ENCODE measurements around the gene KLHL34.

KLHL34 gene

GRCh38 chrX:21657318-21658151, 595 bp downstream of the KLHL34 start:
- DNase-seq (ENCODE audit: low read depth): no peak
- no peak overlapping the region for H3K4me3 ChIP-seq (ENCODE audit: control insufficient read depth, low read depth, low read length)
- TF ChIP-seq, protein P1, sequence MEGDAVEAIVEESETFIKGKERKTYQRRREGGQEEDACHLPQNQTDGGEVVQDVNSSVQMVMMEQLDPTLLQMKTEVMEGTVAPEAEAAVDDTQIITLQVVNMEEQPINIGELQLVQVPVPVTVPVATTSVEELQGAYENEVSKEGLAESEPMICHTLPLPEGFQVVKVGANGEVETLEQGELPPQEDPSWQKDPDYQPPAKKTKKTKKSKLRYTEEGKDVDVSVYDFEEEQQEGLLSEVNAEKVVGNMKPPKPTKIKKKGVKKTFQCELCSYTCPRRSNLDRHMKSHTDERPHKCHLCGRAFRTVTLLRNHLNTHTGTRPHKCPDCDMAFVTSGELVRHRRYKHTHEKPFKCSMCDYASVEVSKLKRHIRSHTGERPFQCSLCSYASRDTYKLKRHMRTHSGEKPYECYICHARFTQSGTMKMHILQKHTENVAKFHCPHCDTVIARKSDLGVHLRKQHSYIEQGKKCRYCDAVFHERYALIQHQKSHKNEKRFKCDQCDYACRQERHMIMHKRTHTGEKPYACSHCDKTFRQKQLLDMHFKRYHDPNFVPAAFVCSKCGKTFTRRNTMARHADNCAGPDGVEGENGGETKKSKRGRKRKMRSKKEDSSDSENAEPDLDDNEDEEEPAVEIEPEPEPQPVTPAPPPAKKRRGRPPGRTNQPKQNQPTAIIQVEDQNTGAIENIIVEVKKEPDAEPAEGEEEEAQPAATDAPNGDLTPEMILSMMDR (IDR thresholded peaks at IDR 0.05; ENCODE audit: control insufficient read depth, insufficient read depth, low read depth, low read length, missing control alignments): no peak

- no peak for DNase-seq (ENCODE audit: low read depth)
- TF ChIP-seq, protein P1 (IDR thresholded peaks at IDR 0.05; ENCODE audit: control insufficient read depth, insufficient read depth, low read depth, low read length, missing control alignments): no peak
- H3K4me3 ChIP-seq (ENCODE audit: control insufficient read depth, low read depth, low read length): no peak overlapping the region
Measured at GRCh38 chrX:21656587-21657317, 1.4 kb downstream of the KLHL34 start.

DNA sequence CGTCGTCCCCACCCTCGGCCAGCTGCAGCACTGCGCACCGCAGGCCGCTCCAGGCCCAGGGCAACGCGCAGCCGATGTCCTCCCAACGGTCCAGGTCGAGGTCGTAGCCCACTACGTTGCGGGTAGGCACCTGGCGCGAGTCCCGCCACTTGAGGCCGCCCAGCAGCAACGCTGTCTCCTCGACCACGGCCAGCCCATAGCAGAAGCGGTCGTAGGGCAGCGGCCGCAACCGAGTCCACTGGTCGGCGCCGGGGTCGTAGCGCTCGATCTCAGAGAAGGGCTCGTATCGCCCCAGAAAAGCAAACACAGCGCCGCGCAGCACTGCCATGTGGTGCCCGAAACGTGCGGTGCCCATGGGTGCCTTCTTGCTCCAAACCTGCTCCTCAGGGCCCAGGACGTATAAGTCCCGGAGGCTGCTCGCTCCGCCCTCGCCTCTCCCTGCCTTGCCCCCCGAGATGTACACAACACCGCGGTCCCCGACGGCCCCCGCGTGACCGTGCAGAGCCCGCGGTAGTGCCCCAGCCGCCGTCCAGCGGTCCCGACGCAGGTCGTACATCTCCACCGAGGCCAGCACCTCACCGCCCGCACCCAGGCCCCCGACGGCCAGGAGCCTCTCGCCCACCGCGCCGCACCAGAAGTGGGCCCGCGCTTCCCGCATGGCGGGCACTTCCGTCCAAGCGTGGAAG, 2.1 kb downstream of the KLHL34 start:
- no peak for DNase-seq (ENCODE audit: low read depth)
- H3K4me3 ChIP-seq (ENCODE audit: control insufficient read depth, low read depth, low read length): no peak overlapping the region; the same call in 1 of the 2 replicates
- TF ChIP-seq, protein P1 (IDR thresholded peaks at IDR 0.05; ENCODE audit: control insufficient read depth, insufficient read depth, low read depth, low read length, missing control alignments): no peak

- no peak for DNase-seq (ENCODE audit: low read depth)
- TF ChIP-seq, protein P1 (IDR thresholded peaks at IDR 0.05; ENCODE audit: control insufficient read depth, insufficient read depth, low read depth, low read length, missing control alignments): no peak
- H3K4me3 ChIP-seq (ENCODE audit: control insufficient read depth, low read depth, low read length): no peak overlapping the region
Measured at GRCh38 chrX:21645886-21646285, 12.2 kb downstream of the KLHL34 start.

- TF ChIP-seq, protein P1 (IDR thresholded peaks at IDR 0.05; ENCODE audit: control insufficient read depth, insufficient read depth, low read depth, low read length, missing control alignments): no peak
- no peak overlapping the region for H3K4me3 ChIP-seq (ENCODE audit: control insufficient read depth, low read depth, low read length)
- no peak for DNase-seq (ENCODE audit: low read depth)
Measured at GRCh38 chrX:21645431-21645830, 12.7 kb downstream of the KLHL34 start.

GRCh38 chrX:21639775-21640174, 18.4 kb downstream of the KLHL34 start:
- no peak overlapping the region for H3K4me3 ChIP-seq (ENCODE audit: control insufficient read depth, low read depth, low read length)
- TF ChIP-seq, protein P1 (IDR thresholded peaks at IDR 0.05; ENCODE audit: control insufficient read depth, insufficient read depth, low read depth, low read length, missing control alignments): no peak
- no peak for DNase-seq (ENCODE audit: low read depth)

All from AG09309 (cell line).